GM12878 (cell line): ENCODE results near the gene GRIK2. TPM values are rescaled to one million over a fixed set of nuclear protein-coding genes. Genes with fewer than 3 reads are reported as not detected.

Experiments used
- ATAC-seq: fragments of 200-7000 bp; cut with Tn5 transposase; 3 replicates; pipeline ENCODE4 v1.9.1; 2020; ENCODE audit warnings: mild to moderate bottlenecking, moderate library complexity
- BruUV-seq: library from RNA; stranded (reverse); fragments of 400-500 nt; replicated peaks from 2 replicates; lab custom pipeline; 2021; lab: Mats Ljungman, UMichigan
- CTCF ChIA-PET: fragments of 300-600 bp; sonication (Branson Sonifier 250); formaldehyde crosslinking; extraction: SDS; loops from one replicate; lab custom pipeline; 2021; ENCODE audit warnings: inconsistent platforms; lab: Yijun Ruan, JAX
- POLR2A ChIA-PET: fragments of 350-600 bp; formaldehyde crosslinking; extraction: SDS; loops from one replicate; lab custom pipeline; 2021; ENCODE audit warnings: inconsistent platforms; lab: Charles Lee
- RAD21 ChIA-PET: fragments of 300-600 bp; sonication (Branson Sonifier 250); formaldehyde crosslinking; loops from one replicate; lab custom pipeline; 2023; ENCODE audit warnings: antibody characterized with exemption; ENCODE audit not compliant: unreplicated experiment; lab: Charles Lee
- SMC1A ChIA-PET: fragments of 300-600 bp; sonication (Branson Sonifier 250); formaldehyde crosslinking; loops from one replicate; lab custom pipeline; 2023; ENCODE audit not compliant: unreplicated experiment, uncharacterized antibody; lab: Charles Lee
- DNase-seq: peaks from one replicate; pipeline ENCODE4 v3.0.0-alpha.2; 2011; ENCODE audit warnings: low read depth, low spot score
- FAIRE-seq: peaks from 3 replicates; lab custom pipeline; 2011; peaks lifted over from hg19 to GRCh38; lab: Jason Lieb, UNC
- H2AFZ ChIP-seq: 2 replicates; pipeline ENCODE4 v1.6.0; 2011; ENCODE audit warnings: low read depth, low read length, control low read depth; ENCODE audit not compliant: control insufficient read depth
- H3K27ac ChIP-seq: 2 replicates; pipeline ENCODE4 v1.5.1; 2011; ENCODE audit warnings: control low read depth; ENCODE audit not compliant: control insufficient read depth, insufficient read depth
- H3K27me3 ChIP-seq, 2 experiments: replicated peaks in 1 of 2; 2 replicates each; pipeline versions ENCODE4 v1.6.0 to v1.6.1; 2011; ENCODE audit warnings: low read length in 1 of 2; ENCODE audit not compliant: control insufficient read depth in 2 of 2, insufficient read depth in 2 of 2
- H3K36me3 ChIP-seq, 2 experiments: 2 replicates each; pipeline ENCODE4 v1.5.1; 2011; ENCODE audit warnings: low read length in 1 of 2; ENCODE audit not compliant: control insufficient read depth in 2 of 2, insufficient read depth in 2 of 2
- H3K4me1 ChIP-seq: 2 replicates; pipeline ENCODE4 v1.6.1; 2011; ENCODE audit warnings: mild to moderate bottlenecking, low read length, moderate library complexity, mixed read lengths; ENCODE audit not compliant: control insufficient read depth, insufficient read depth
- H3K4me2 ChIP-seq: 2 replicates; pipeline ENCODE4 v1.6.0; 2011; ENCODE audit warnings: control low read depth; ENCODE audit not compliant: control insufficient read depth, insufficient read depth
- H3K4me3 ChIP-seq: fragments of 200-600 bp; sonication (generic); 2 replicates; pipeline ENCODE4 v1.5.1; 2016
- H3K79me2 ChIP-seq: 2 replicates; pipeline ENCODE4 v1.6.0; 2011; ENCODE audit warnings: low read length; ENCODE audit not compliant: control insufficient read depth, insufficient read depth
- H3K9ac ChIP-seq: 2 replicates; pipeline ENCODE4 v1.8.0; 2011; ENCODE audit warnings: low read length, control low read depth, mixed read lengths; ENCODE audit not compliant: control insufficient read depth, insufficient read depth
- H3K9me3 ChIP-seq: replicated peaks from 3 replicates; pipeline ENCODE4 v1.5.1; 2011; ENCODE audit warnings: mild to moderate bottlenecking, low read length; ENCODE audit not compliant: control insufficient read depth, insufficient read depth
- H4K20me1 ChIP-seq: 2 replicates; pipeline ENCODE4 v1.6.0; 2011; ENCODE audit not compliant: control insufficient read depth, insufficient read depth
- ATF3 ChIP-seq: IDR thresholded peaks from 2 replicates; pipeline ENCODE4 v1.6.1; 2011; ENCODE audit warnings: low read depth, mild to moderate bottlenecking, low read length, moderate library complexity, borderline replicate concordance; ENCODE audit errors: extremely low read depth
- BCLAF1 ChIP-seq: fragments of 450-650 bp; IDR thresholded peaks from 2 replicates; pipeline ENCODE4 v1.6.1; 2017; ENCODE audit warnings: antibody characterized with exemption, mild to moderate bottlenecking, moderate library complexity
- CEBPZ ChIP-seq: fragments of 150-350 bp; IDR thresholded peaks from 2 replicates; pipeline ENCODE4 v1.6.1; 2016; ENCODE audit warnings: low read depth, low read length
- EZH2 ChIP-seq: IDR thresholded peaks from 2 replicates; pipeline ENCODE4 v1.6.1; 2012; ENCODE audit warnings: low read depth, mild to moderate bottlenecking, control low read depth, inconsistent platforms, low read length, borderline replicate concordance; ENCODE audit not compliant: control insufficient read depth
- IRF4 ChIP-seq: IDR thresholded peaks from 2 replicates; pipeline ENCODE4 v1.6.1; 2011; ENCODE audit warnings: low read depth, low read length
- MTA2 ChIP-seq: fragments of 450-650 bp; IDR thresholded peaks from 2 replicates; pipeline ENCODE4 v1.6.1; 2016; ENCODE audit warnings: low read depth, mild to moderate bottlenecking, moderate library complexity
- MXI1 ChIP-seq: fragments of 150-350 bp; IDR thresholded peaks from 2 replicates; pipeline ENCODE4 v1.6.1; 2011; ENCODE audit warnings: low read depth, mild to moderate bottlenecking, inconsistent platforms, low read length, improper control_type of control experiment
- NFIC ChIP-seq: IDR thresholded peaks from 2 replicates; pipeline ENCODE4 v1.6.1; 2012; ENCODE audit warnings: low read depth, mild to moderate bottlenecking, inconsistent platforms, low read length, moderate library complexity
- NR2C2 ChIP-seq: IDR thresholded peaks from 2 replicates; pipeline ENCODE4 v1.6.1; 2011; ENCODE audit warnings: borderline replicate concordance, low read depth; ENCODE audit not compliant: control insufficient read depth, insufficient read length
- POLR2A ChIP-seq: IDR thresholded peaks from 2 replicates; pipeline ENCODE4 v1.6.1; 2011; ENCODE audit warnings: low read depth, mild to moderate bottlenecking, low read length
- RFX5 ChIP-seq: IDR thresholded peaks from 2 replicates; pipeline ENCODE4 v1.6.1; 2011; ENCODE audit warnings: low read depth, low read length, improper control_type of control experiment
- SP1 ChIP-seq: IDR thresholded peaks from one replicate; pipeline ENCODE4 v1.6.1; 2011; ENCODE audit warnings: low read depth, low read length
- SRF ChIP-seq, 2 experiments: IDR thresholded peaks; 2 replicates each; pipeline ENCODE4 v1.6.1; 2011; ENCODE audit warnings: low read depth in 2 of 2, low read length in 2 of 2, mild to moderate bottlenecking in 1 of 2, moderate library complexity in 1 of 2
- STAT1 ChIP-seq: fragments of 450-650 bp; conservative IDR thresholded peaks from 2 replicates; pipeline ENCODE4 v1.6.1; 2014; ENCODE audit warnings: antibody characterized with exemption, mild to moderate bottlenecking
- SUZ12 ChIP-seq: fragments of 200-600 bp; sonication (generic); IDR thresholded peaks from one replicate; pipeline ENCODE4 v1.6.1; 2018; ENCODE audit warnings: antibody characterized with exemption, mild to moderate bottlenecking; ENCODE audit not compliant: unreplicated experiment
- TBL1XR1 ChIP-seq: IDR thresholded peaks from 2 replicates; pipeline ENCODE4 v1.6.1; 2012; ENCODE audit warnings: low read depth, low read length, improper control_type of control experiment
- ZBED1 ChIP-seq: IDR thresholded peaks from 2 replicates; pipeline ENCODE4 v1.6.1; 2016; ENCODE audit warnings: borderline replicate concordance
- WGBS: methylation state at CpG from one replicate; pipeline ENCODE4 v1.1.6; 2016; ENCODE audit warnings: low lambda C conversion rate; ENCODE audit not compliant: insufficient replicate concordance, insufficient coverage; ENCODE audit errors: missing lambda C conversion rate; 5-methylcytosine and 5-hydroxymethylcytosine counted together
- in situ Hi-C: fragments of 300-500 bp; cut with MboI; formaldehyde crosslinking; loops from 9 replicates; pipeline ENCODE4 v1.14.3; 2018; ENCODE audit warnings: mixed read lengths
- intact Hi-C: fragments of 100-400 bp; cut with micrococcal nuclease; formaldehyde crosslinking; loops from one replicate; pipeline ENCODE4 v1.14.2; 2022; ENCODE audit not compliant: unreplicated experiment
- polyA plus RNA-seq, 11 experiments: library from polyadenylated mRNA; depleted of rRNA in 4 of 11; unstranded in 6 of 11; stranded (reverse) in 5 of 11; fragments of >200 nt; fragmentation: Nextera tagmentation in 4 of 11; fragmentation: Illumina TruSeq in 1 of 11; extraction: Ambion mirVana in 4 of 11; extraction: Trizol in 1 of 11; gene quantifications; 1 replicate in 1 of 11; 2 replicates in 10 of 11; pipeline versions ENCODE4 v1.2.1 to v1.2.3, GENCODE V29; 2011 to 2016; ENCODE audit warnings: inconsistent platforms in 2 of 11, missing spikeins in 2 of 11, low read depth in 1 of 11
- total RNA-seq, 4 experiments: library from RNA; depleted of rRNA in 3 of 4; stranded (reverse); fragments of >200 nt in 3 of 4; fragmentation: Illumina TruSeq in 1 of 4; extraction: Trizol in 1 of 4; gene quantifications; 2 replicates each; pipeline versions ENCODE4 v1.2.1 to v1.2.3, GENCODE V29; 2013 to 2021

The GRIK2 gene
- total and polyA plus RNA-seq, 10 of the 15 experiments (the other 5 are each of a cell fraction or from before 2014, with no cell fraction given), result not detected

GRCh38 chr6:101434601-101435000 is 41.1 kb downstream of the GRIK2 start:
- DNase-seq (no peak), ATAC-seq (no peak), FAIRE-seq (no peak)
- H3K9me3 ChIP-seq, result no peaks in the 10 kb centered on the region
- no TSS peak for BruUV-seq
- ChIA-PET CTCF (no interaction called here), POLR2A (no interaction called here), RAD21 (no interaction called here), SMC1A (no interaction called here)
- no peaks in the 10 kb centered on the region for H3K4me1 ChIP-seq
- no peak overlapping the region for H3K9ac ChIP-seq
- H2AFZ ChIP-seq, result no peak overlapping the region
- H3K4me3 ChIP-seq, result no peak overlapping the region
- in situ Hi-C loops, result no loop called here
- no peak overlapping the region for H3K27ac ChIP-seq
- WGBS, result 0% methylated on average over 2 of the region's 2 CpGs
- intact Hi-C loops, result no loop called here
- H3K36me3 ChIP-seq, result no peaks in the 10 kb centered on the region
- no peaks in the 10 kb centered on the region for H3K27me3 ChIP-seq
- H4K20me1 ChIP-seq, result no peaks in the 10 kb centered on the region
- H3K79me2 ChIP-seq, result no peaks in the 10 kb centered on the region
- TF ChIP-seq IRF4 (no peak), STAT1 (no peak), NR2C2 (no peak), ATF3 (no peak), SRF (IDR thresholded peaks at IDR 0.05; ENCODE audit: low read depth in 2 of 2, low read length in 2 of 2) (no peak), MTA2 (no peak), EZH2 (no peak), ZBED1 (no peak), POLR2A (no peak), TBL1XR1 (no peak), SUZ12 (no peak), MXI1 (no peak), BCLAF1 (no peak), RFX5 (no peak), CEBPZ (no peak), NFIC (no peak), SP1 (no peak)
- H3K4me2 ChIP-seq, result no peak overlapping the region
